SK-N-SH treated with all-trans-retinoic acid at 6 μM for 48 hours (cell line): ENCODE results near the gene CD300LF.

ENCODE experiments used
- ATAC-seq: fragments of 200-7000 bp; cut with Tn5 transposase; 3 replicates; pipeline ENCODE4 v1.9.1; 2020; ENCODE audit warnings: mild to moderate bottlenecking, moderate library complexity
- ARNTL ChIP-seq: fragments of 450-650 bp; formaldehyde crosslinking; IDR thresholded peaks from 2 replicates; pipeline ENCODE4 v1.5.0; 2020; ENCODE audit warnings: low read depth, mild to moderate bottlenecking, moderate library complexity, borderline replicate concordance
- BACH2 ChIP-seq: fragments of 250-450 bp; sonication (Bioruptor Pico); IDR thresholded peaks from 2 replicates; pipeline ENCODE4 v1.9.0; 2021; ENCODE audit warnings: mild to moderate bottlenecking, borderline replicate concordance
- CREB5 ChIP-seq: fragments of 250-450 bp; sonication (Bioruptor Pico); IDR thresholded peaks from 2 replicates; pipeline ENCODE4 v1.5.1; 2020; ENCODE audit warnings: low read depth, mild to moderate bottlenecking, moderate library complexity
- CSDC2 ChIP-seq: fragments of 250-450 bp; sonication (Bioruptor Pico); IDR thresholded peaks from 2 replicates; pipeline ENCODE4 v1.5.0; 2020; ENCODE audit warnings: mild to moderate bottlenecking, moderate library complexity
- CSRNP3 ChIP-seq: fragments of 250-450 bp; sonication (Bioruptor Pico); IDR thresholded peaks from 2 replicates; pipeline ENCODE4 v1.5.1; 2021; ENCODE audit warnings: mild to moderate bottlenecking, moderate library complexity
- ESRRG ChIP-seq: fragments of 250-450 bp; sonication (Bioruptor Pico); IDR thresholded peaks from 2 replicates; pipeline ENCODE4 v1.6.1; 2021; ENCODE audit warnings: mild to moderate bottlenecking
- GLIS3 ChIP-seq: fragments of 250-450 bp; sonication (Bioruptor Pico); IDR thresholded peaks from 2 replicates; pipeline ENCODE4 v1.5.0; 2020; ENCODE audit warnings: mild to moderate bottlenecking, moderate library complexity
- OSR1 ChIP-seq: fragments of 250-450 bp; sonication (Bioruptor Pico); IDR thresholded peaks from 2 replicates; pipeline ENCODE4 v1.8.0; 2022; ENCODE audit warnings: moderate library complexity, mild to moderate bottlenecking, inconsistent platforms
- PATZ1 ChIP-seq: fragments of 250-450 bp; sonication (Bioruptor Pico); IDR thresholded peaks from 2 replicates; pipeline ENCODE4 v1.8.0; 2020; ENCODE audit warnings: mild to moderate bottlenecking, moderate library complexity, borderline replicate concordance
- POU6F1 ChIP-seq: fragments of 250-450 bp; sonication (Bioruptor Pico); IDR thresholded peaks from 2 replicates; pipeline ENCODE4 v1.8.0; 2021; ENCODE audit warnings: low read depth, mild to moderate bottlenecking, moderate library complexity, borderline replicate concordance
- PPARA ChIP-seq: fragments of 250-450 bp; sonication (Bioruptor Pico); IDR thresholded peaks from 2 replicates; pipeline ENCODE4 v1.5.0; 2020; ENCODE audit warnings: mild to moderate bottlenecking, borderline replicate concordance
- RARB ChIP-seq: fragments of 250-450 bp; sonication (Bioruptor Pico); IDR thresholded peaks from 2 replicates; pipeline ENCODE4 v1.8.0; 2021; ENCODE audit warnings: mild to moderate bottlenecking, moderate library complexity
- SNAI2 ChIP-seq: fragments of 250-450 bp; sonication (Bioruptor Pico); IDR thresholded peaks from 2 replicates; pipeline ENCODE4 v1.5.0; 2020; ENCODE audit warnings: mild to moderate bottlenecking, moderate library complexity
- TCF4 ChIP-seq: fragments of 250-450 bp; sonication (Bioruptor Pico); IDR thresholded peaks from 2 replicates; pipeline ENCODE4 v1.8.0; 2021; ENCODE audit warnings: mild to moderate bottlenecking, moderate library complexity, borderline replicate concordance
- TOX ChIP-seq: fragments of 250-450 bp; sonication (Bioruptor Pico); IDR thresholded peaks from 2 replicates; pipeline ENCODE4 v1.8.0; 2021; ENCODE audit warnings: mild to moderate bottlenecking, moderate library complexity, borderline replicate concordance
- TSHZ2 ChIP-seq: fragments of 250-450 bp; sonication (Bioruptor Pico); IDR thresholded peaks from 2 replicates; pipeline ENCODE4 v1.5.0; 2020; ENCODE audit warnings: mild to moderate bottlenecking, moderate library complexity
- ZC3H10 ChIP-seq: fragments of 250-450 bp; sonication (Bioruptor Pico); IDR thresholded peaks from 2 replicates; pipeline ENCODE4 v1.5.1; 2021; ENCODE audit warnings: mild to moderate bottlenecking, moderate library complexity
- ZFP3 ChIP-seq: fragments of 250-450 bp; sonication (Bioruptor Pico); IDR thresholded peaks from 2 replicates; pipeline ENCODE4 v1.5.0; 2020; ENCODE audit warnings: mild to moderate bottlenecking, moderate library complexity
- ZNF565 ChIP-seq: fragments of 450-650 bp; formaldehyde crosslinking; conservative IDR thresholded peaks from 2 replicates; pipeline ENCODE4 v1.5.0; 2020; ENCODE audit warnings: low read depth, mild to moderate bottlenecking, moderate library complexity
- ZNF70 ChIP-seq: fragments of 450-650 bp; formaldehyde crosslinking; IDR thresholded peaks from 2 replicates; pipeline ENCODE4 v1.5.0; 2020; ENCODE audit warnings: mild to moderate bottlenecking, moderate library complexity
- ZNF8 ChIP-seq: fragments of 450-650 bp; formaldehyde crosslinking; IDR thresholded peaks from 2 replicates; pipeline ENCODE4 v1.5.0; 2020; ENCODE audit warnings: mild to moderate bottlenecking, moderate library complexity

CD300LF gene

GRCh38 chr17:74749279-74750038 lies 36.7 kb upstream of the CD300LF start (continued):
- TF ChIP-seq CSRNP3 (CRISPR knock-in tag) = no peak
- no peak for TF ChIP-seq CSDC2
- TF ChIP-seq ZFP3 (CRISPR knock-in tag) = no peak

- peak; percentile 97 for ATAC-seq
- no peak for TF ChIP-seq ZC3H10 (CRISPR knock-in tag)
- no peak for TF ChIP-seq CSDC2
- no peak for TF ChIP-seq ZNF565
- no peak for TF ChIP-seq TOX
- no peak for TF ChIP-seq CREB5 (CRISPR knock-in tag)
- TF ChIP-seq, all 23 proteins: peak for 0
Measured at GRCh38 chr17:74748529-74749278, 36.0 kb upstream of the CD300LF start, which contains the start of gene NHERF1. TSS of gene NHERF1 (plus strand) at chr17:74748628. CDS start at chr17:74748847, 219 bp downstream.

GRCh38 chr17:74748279-74748528 lies 35.5 kb upstream of the CD300LF start:
- TF ChIP-seq ZFP3 (CRISPR knock-in tag) = peak; percentile 97
- TF ChIP-seq TOX = no peak
- no peak for ATAC-seq

GRCh38 chr17:74746922-74747321 lies 34.2 kb upstream of the CD300LF start:
- TF ChIP-seq OSR1 (CRISPR knock-in tag) (no peak), ZC3H10 (CRISPR knock-in tag) (no peak), BACH2 (CRISPR knock-in tag) (no peak), TSHZ2 (CRISPR knock-in tag) (no peak), ZFP3 (CRISPR knock-in tag) (no peak), TCF4 (no peak), ZNF70 (CRISPR knock-in tag) (no peak), ZNF8 (no peak), POU6F1 (no peak), RARB (CRISPR knock-in tag) (no peak), CREB5 (CRISPR knock-in tag) (no peak), PPARA (CRISPR knock-in tag) (no peak), ZNF565 (no peak), CSRNP3 (CRISPR knock-in tag) (no peak), CSDC2 (no peak), ESRRG (CRISPR knock-in tag) (no peak), ARNTL (CRISPR knock-in tag) (no peak), PATZ1 (CRISPR knock-in tag) (no peak), SNAI2 (CRISPR knock-in tag) (no peak), GLIS3 (CRISPR knock-in tag) (no peak)
- no peak for ATAC-seq
